Measurements from ENCODE around the gene CALHM2.

Gene CALHM2

GRCh38 chr10:103415581-103415980 is 36.6 kb downstream of the CALHM2 start:
- DNase-seq: no peak

GRCh38 chr10:103413564-103413963 is 38.6 kb downstream of the CALHM2 start:
- DNase-seq: no peak

GRCh38 chr10:103397191-103397825 is 54.9 kb downstream of the CALHM2 start:
- no peak for DNase-seq

GRCh38 chr10:103396789-103397087 is 55.4 kb downstream of the CALHM2 start:
- no peak for DNase-seq
